ENCODE results near the gene UGT2B11.
"Not testable (repeated sequence)": the region's sequence is repeated elsewhere in the genome, so short reads cannot be mapped to it uniquely, and the experiment has no call there.

UGT2B11 gene

GRCh38 chr4:69167300-69167699 lies 47.2 kb downstream of the UGT2B11 start:
- no peak for DNase-seq

GRCh38 chr4:69166376-69166775 lies 48.2 kb downstream of the UGT2B11 start:
- not testable (repeated sequence) for DNase-seq

- DNase-seq: not testable (repeated sequence)
These were observed 48.8 kb downstream of the UGT2B11 start for GRCh38 chr4:69165707-69166106.

- DNase-seq: peak; percentile 61
These were observed 57.6 kb downstream of the UGT2B11 start for GRCh38 chr4:69156913-69157312.

GRCh38 chr4:69154021-69154420 lies 60.5 kb downstream of the UGT2B11 start:
- DNase-seq: no peak

Data from islet precursor cell (in vitro differentiated cells).